ENCODE results near the gene CALN1.

The CALN1 gene

DNA sequence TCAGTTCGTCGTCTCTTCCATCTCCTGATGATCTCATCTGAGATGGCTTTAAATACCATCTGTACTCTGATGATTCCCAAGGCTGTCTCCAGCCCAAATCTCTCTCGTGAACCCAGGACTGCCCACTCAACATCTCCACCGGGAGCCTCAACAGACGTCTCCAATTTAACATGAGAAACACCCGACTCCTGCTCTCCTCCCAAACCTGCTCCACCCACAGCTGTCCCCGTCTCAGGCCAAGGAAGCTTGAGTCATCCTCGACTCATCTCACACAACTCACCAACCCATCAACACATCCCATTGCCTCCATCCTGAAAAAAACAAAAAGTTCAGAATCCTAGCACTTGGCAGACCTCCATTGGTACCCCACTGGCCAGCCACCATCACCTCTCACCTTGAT, 29.7 kb upstream of the CALN1 start:
- no peak overlapping the region for H3K4ac ChIP-seq (ENCODE audit: low read depth in 1 of 2, low read length in 2 of 2)
- no peaks in the 10 kb centered on the region for H3K36me3 ChIP-seq (ENCODE audit: control insufficient read depth in 1 of 2, insufficient read depth in 2 of 2, low read depth in 1 of 2, low read length in 2 of 2)
- H2BK12ac ChIP-seq (ENCODE audit: low read length in 2 of 2) = no peak overlapping the region
- H3K4me1 ChIP-seq (ENCODE audit: control insufficient read depth, insufficient read depth, low read depth, low read length) = no peaks in the 10 kb centered on the region
- WGBS = 59% methylated on average over 8 of the region's 8 CpGs
- no peak overlapping the region for H3K18ac ChIP-seq (ENCODE audit: low read depth in 1 of 2, low read length in 2 of 2)
- H3K27me3 ChIP-seq (ENCODE audit: control insufficient read depth in 1 of 2, insufficient read depth in 1 of 2, low read length in 2 of 2) = peaks cover 0 to 22% of the 10 kb centered on the region in 2 experiments
- no peak overlapping the region for H3K27ac ChIP-seq (ENCODE audit: low read length, poor library complexity, severe bottlenecking)
- H3K9ac ChIP-seq (ENCODE audit: low read length) = no peak overlapping the region
- no peak for DNase-seq
- H3K4me3 ChIP-seq (ENCODE audit: insufficient read depth in 1 of 2, low read depth in 1 of 2, low read length in 2 of 2) = no peak overlapping the region
- H2BK15ac ChIP-seq (ENCODE audit: low read depth, poor library complexity, severe bottlenecking) = no peak overlapping the region
- no peak overlapping the region for H2AFZ ChIP-seq (ENCODE audit: low read depth, low read length)
- H4K91ac ChIP-seq (ENCODE audit: low read length) = no peak overlapping the region
- no peak overlapping the region for H3K23ac ChIP-seq (ENCODE audit: low read length in 2 of 2)
- no peaks in the 10 kb centered on the region for H3K9me3 ChIP-seq (ENCODE audit: control insufficient read depth, low read length)
- no peak overlapping the region for H3K4me2 ChIP-seq (ENCODE audit: low read length, poor library complexity, severe bottlenecking)
- H2BK120ac ChIP-seq (ENCODE audit: low read depth, low read length) = no peak overlapping the region
- no peaks in the 10 kb centered on the region for H3K79me1 ChIP-seq (replicated peaks; ENCODE audit: low read length, poor library complexity, severe bottlenecking)
- no peak overlapping the region for H4K8ac ChIP-seq (ENCODE audit: low read length)
- no peak overlapping the region for H2AK5ac ChIP-seq (ENCODE audit: low read length, severe bottlenecking)
- no peak overlapping the region for H2BK5ac ChIP-seq (ENCODE audit: low read depth, low read length, poor library complexity, severe bottlenecking)
- H3K14ac ChIP-seq (ENCODE audit: low read length in 2 of 2) = no peak overlapping the region

DNA sequence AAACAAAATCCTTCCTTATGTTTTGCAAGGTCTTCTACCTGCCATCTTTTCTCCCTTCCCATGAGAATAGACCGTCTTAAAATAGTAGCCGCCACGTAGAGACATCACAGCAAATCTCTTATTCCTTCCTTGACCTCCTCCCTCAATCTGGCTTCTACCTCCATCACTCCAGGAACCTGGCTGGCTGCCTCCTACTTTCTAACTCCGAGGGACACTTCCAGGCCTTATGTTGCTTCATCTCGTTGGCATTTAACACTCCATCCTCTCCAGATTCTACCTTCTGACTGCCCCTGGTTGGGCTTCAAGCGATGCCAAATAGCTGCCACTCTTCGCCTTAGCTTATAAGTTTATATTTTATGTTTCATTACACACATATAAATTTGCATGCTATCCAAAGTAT, 26.4 kb upstream of the CALN1 start:
- Histone ChIP-seq H3K4me1 (ENCODE audit: control insufficient read depth, insufficient read depth, low read depth, low read length) (no peaks in the 10 kb centered on the region), H3K14ac (ENCODE audit: low read length in 2 of 2) (no peak overlapping the region), H3K27me3 (ENCODE audit: control insufficient read depth in 1 of 2, insufficient read depth in 1 of 2, low read length in 2 of 2) (no peaks in the 10 kb centered on the region), H2BK5ac (ENCODE audit: low read depth, low read length, poor library complexity, severe bottlenecking) (no peak overlapping the region), H4K91ac (ENCODE audit: low read length) (no peak overlapping the region), H3K36me3 (ENCODE audit: control insufficient read depth in 1 of 2, insufficient read depth in 2 of 2, low read depth in 1 of 2, low read length in 2 of 2) (no peaks in the 10 kb centered on the region), H3K9me3 (ENCODE audit: control insufficient read depth, low read length) (no peaks in the 10 kb centered on the region), H2BK15ac (ENCODE audit: low read depth, poor library complexity, severe bottlenecking) (no peak overlapping the region), H2AFZ (ENCODE audit: low read depth, low read length) (no peak overlapping the region), H2AK5ac (ENCODE audit: low read length, severe bottlenecking) (no peak overlapping the region), H2BK12ac (ENCODE audit: low read length in 2 of 2) (no peak overlapping the region), H3K18ac (ENCODE audit: low read depth in 1 of 2, low read length in 2 of 2) (no peak overlapping the region), H3K4me3 (ENCODE audit: insufficient read depth in 1 of 2, low read depth in 1 of 2, low read length in 2 of 2) (no peak overlapping the region), H2BK120ac (ENCODE audit: low read depth, low read length) (no peak overlapping the region), H3K9ac (ENCODE audit: low read length) (no peak overlapping the region), H3K4ac (ENCODE audit: low read depth in 1 of 2, low read length in 2 of 2) (no peak overlapping the region), H4K8ac (ENCODE audit: low read length) (no peak overlapping the region), H3K79me1 (replicated peaks; ENCODE audit: low read length, poor library complexity, severe bottlenecking) (no peaks in the 10 kb centered on the region), H3K4me2 (ENCODE audit: low read length, poor library complexity, severe bottlenecking) (no peak overlapping the region), H3K23ac (ENCODE audit: low read length in 2 of 2) (no peak overlapping the region), H3K27ac (ENCODE audit: low read length, poor library complexity, severe bottlenecking) (no peak overlapping the region)
- 63% methylated on average over 5 of the region's 7 CpGs for WGBS
- no peak for DNase-seq

DNA sequence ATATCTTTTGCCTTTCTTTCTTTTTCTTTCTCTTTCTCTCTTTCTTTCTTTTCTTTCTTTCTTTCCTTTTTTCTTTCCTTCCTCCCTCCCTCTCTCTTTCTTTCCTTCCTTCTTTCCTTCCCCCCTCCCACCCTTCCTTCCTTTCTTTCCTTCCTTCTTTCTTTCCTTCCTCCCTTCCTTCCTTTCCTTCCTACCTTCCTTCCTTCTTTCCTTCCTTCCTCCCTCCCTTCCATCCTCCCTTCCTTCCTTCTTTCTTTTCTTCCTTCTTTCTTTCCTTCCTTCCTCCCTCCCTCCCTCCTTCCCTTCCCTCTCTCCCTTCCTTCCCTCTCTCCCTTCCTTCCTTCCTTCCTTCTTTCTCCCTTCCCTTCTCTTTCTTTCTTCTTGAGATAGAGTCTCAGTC, 25.5 kb upstream of the CALN1 start:
- Histone ChIP-seq H3K4me3 (ENCODE audit: insufficient read depth in 1 of 2, low read depth in 1 of 2, low read length in 2 of 2) (no peak overlapping the region), H3K27ac (ENCODE audit: low read length, poor library complexity, severe bottlenecking) (no peak overlapping the region), H4K91ac (ENCODE audit: low read length) (no peak overlapping the region), H3K79me1 (replicated peaks; ENCODE audit: low read length, poor library complexity, severe bottlenecking) (no peaks in the 10 kb centered on the region), H3K4me1 (ENCODE audit: control insufficient read depth, insufficient read depth, low read depth, low read length) (no peaks in the 10 kb centered on the region), H3K14ac (ENCODE audit: low read length in 2 of 2) (no peak overlapping the region), H2BK120ac (ENCODE audit: low read depth, low read length) (no peak overlapping the region), H3K36me3 (ENCODE audit: control insufficient read depth in 1 of 2, insufficient read depth in 2 of 2, low read depth in 1 of 2, low read length in 2 of 2) (no peaks in the 10 kb centered on the region), H2BK5ac (ENCODE audit: low read depth, low read length, poor library complexity, severe bottlenecking) (no peak overlapping the region), H2AFZ (ENCODE audit: low read depth, low read length) (no peak overlapping the region), H2BK15ac (ENCODE audit: low read depth, poor library complexity, severe bottlenecking) (no peak overlapping the region), H3K9ac (ENCODE audit: low read length) (no peak overlapping the region), H3K4me2 (ENCODE audit: low read length, poor library complexity, severe bottlenecking) (no peak overlapping the region), H2BK12ac (ENCODE audit: low read length in 2 of 2) (no peak overlapping the region), H3K18ac (ENCODE audit: low read depth in 1 of 2, low read length in 2 of 2) (no peak overlapping the region), H2AK5ac (ENCODE audit: low read length, severe bottlenecking) (no peak overlapping the region), H4K8ac (ENCODE audit: low read length) (no peak overlapping the region), H3K23ac (ENCODE audit: low read length in 2 of 2) (no peak overlapping the region), H3K27me3 (ENCODE audit: control insufficient read depth in 1 of 2, insufficient read depth in 1 of 2, low read length in 2 of 2) (no peaks in the 10 kb centered on the region), H3K9me3 (ENCODE audit: control insufficient read depth, low read length) (no peaks in the 10 kb centered on the region), H3K4ac (ENCODE audit: low read depth in 1 of 2, low read length in 2 of 2) (no peak overlapping the region)
- DNase-seq = no peak

DNA sequence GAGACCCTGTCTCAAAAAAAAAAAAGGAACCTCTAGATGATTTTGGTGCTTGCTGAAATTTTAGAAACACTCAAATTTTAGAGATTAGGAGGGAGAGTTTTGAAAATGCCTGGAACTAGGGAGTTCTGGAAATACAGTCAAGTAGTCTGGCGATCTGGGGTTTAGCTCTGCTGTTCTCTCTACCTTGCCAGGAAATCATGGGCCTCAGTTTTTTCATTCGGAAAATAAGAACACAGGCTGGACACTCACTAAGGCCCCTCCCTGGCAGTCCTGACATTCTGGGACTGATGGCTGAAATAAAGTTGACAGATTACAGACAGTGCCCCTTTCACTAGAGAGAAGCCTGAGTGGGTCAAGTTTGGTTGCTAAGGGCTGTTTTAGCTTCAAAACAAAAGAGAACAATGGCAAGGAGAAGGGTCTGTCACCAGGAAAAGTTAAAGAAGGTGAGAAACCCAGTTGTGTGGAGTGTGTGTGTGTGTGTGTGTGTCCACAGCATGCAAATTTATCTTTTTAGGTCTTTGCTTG, 25.0 kb upstream of the CALN1 start:
- no peak overlapping the region for H3K9ac ChIP-seq (ENCODE audit: low read length)
- WGBS = 84% methylated on average over 2 of the region's 2 CpGs

More for the DNA sequence above, 25.0 kb upstream of the CALN1 start:
- Histone ChIP-seq H2BK5ac (ENCODE audit: low read depth, low read length, poor library complexity, severe bottlenecking) (no peak overlapping the region), H3K9me3 (ENCODE audit: control insufficient read depth, low read length) (no peaks in the 10 kb centered on the region), H3K4me1 (ENCODE audit: control insufficient read depth, insufficient read depth, low read depth, low read length) (no peaks in the 10 kb centered on the region), H3K27me3 (ENCODE audit: control insufficient read depth in 1 of 2, insufficient read depth in 1 of 2, low read length in 2 of 2) (no peaks in the 10 kb centered on the region), H2AK5ac (ENCODE audit: low read length, severe bottlenecking) (no peak overlapping the region), H2AFZ (ENCODE audit: low read depth, low read length) (no peak overlapping the region), H2BK12ac (ENCODE audit: low read length in 2 of 2) (no peak overlapping the region), H3K4me2 (ENCODE audit: low read length, poor library complexity, severe bottlenecking) (no peak overlapping the region), H3K36me3 (ENCODE audit: control insufficient read depth in 1 of 2, insufficient read depth in 2 of 2, low read depth in 1 of 2, low read length in 2 of 2) (no peaks in the 10 kb centered on the region), H3K4ac (ENCODE audit: low read depth in 1 of 2, low read length in 2 of 2) (no peak overlapping the region), H3K27ac (ENCODE audit: low read length, poor library complexity, severe bottlenecking) (no peak overlapping the region), H3K18ac (ENCODE audit: low read depth in 1 of 2, low read length in 2 of 2) (no peak overlapping the region), H3K14ac (ENCODE audit: low read length in 2 of 2) (no peak overlapping the region), H4K8ac (ENCODE audit: low read length) (no peak overlapping the region), H3K23ac (ENCODE audit: low read length in 2 of 2) (no peak overlapping the region), H3K79me1 (replicated peaks; ENCODE audit: low read length, poor library complexity, severe bottlenecking) (no peaks in the 10 kb centered on the region), H3K4me3 (ENCODE audit: insufficient read depth in 1 of 2, low read depth in 1 of 2, low read length in 2 of 2) (no peak overlapping the region), H2BK120ac (ENCODE audit: low read depth, low read length) (no peak overlapping the region), H2BK15ac (ENCODE audit: low read depth, poor library complexity, severe bottlenecking) (no peak overlapping the region), H4K91ac (ENCODE audit: low read length) (no peak overlapping the region)
- no peak for DNase-seq
